Hematopoietic multipotent progenitor cell treated with erythropoietin and hydrocortisone succinate and interleukin-3 and kit ligand, for 17 days (in vitro differentiated cells): ENCODE data around the gene PTK6.
A peak's percentile ranks its signal among the peaks of the same experiment; 100 is the strongest.

Source experiments
- DNase-seq: peaks from one replicate; pipeline ENCODE4 v3.0.0-alpha.2; 2015; ENCODE audit warnings: low spot score

The PTK6 gene

DNA sequence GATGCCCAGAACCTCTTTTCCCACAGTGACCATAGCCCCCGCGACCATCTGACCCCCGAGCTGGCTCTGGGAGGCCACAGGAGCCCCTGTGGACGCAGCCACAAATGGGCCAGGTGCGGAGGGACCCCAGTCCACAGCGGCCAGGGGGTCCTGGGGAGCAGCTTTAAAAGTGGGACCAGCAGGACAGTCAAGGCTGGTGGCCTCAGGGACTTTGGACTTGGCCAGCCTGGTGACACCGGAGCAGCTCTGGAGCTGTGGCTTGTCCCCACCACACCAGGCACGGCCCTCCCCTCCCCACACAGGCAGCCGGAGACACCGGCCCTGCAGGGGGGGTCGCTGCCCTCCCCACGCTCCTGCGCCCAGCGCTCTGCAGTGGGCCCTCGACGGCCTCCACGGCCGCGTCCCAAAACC is 20.3 kb upstream of the PTK6 start:
- DNase-seq, result no peak

DNA sequence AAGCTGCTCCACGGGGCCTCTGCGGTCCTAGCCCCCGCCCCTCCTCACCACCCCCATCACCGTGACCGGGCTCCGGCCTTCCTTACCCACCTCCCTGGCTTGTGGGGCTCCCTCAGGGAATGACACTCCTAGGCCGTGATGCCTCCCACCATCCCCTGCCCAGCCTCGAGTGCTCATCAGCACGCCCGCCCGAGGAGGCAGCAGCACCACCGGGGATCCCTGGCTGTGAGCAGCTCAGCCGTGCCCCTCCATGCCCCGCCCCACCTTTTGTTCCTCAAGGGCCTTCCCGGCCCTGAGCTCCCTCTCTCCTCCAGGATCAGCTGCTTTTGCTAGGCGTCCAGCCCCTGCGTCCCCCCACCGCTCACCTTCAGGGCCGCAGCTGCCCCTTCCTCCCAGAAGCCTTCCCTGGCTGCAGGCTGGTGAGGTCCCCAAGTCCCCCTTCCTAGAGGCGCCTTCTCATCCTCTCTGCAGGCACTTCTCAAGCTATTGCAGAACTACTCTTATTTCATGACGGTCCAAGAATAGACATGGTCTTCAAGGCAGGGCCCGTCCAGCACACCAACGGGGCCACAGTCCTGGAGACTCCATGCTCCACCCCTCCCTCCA is 19.8 kb upstream of the PTK6 start:
- DNase-seq, result no peak

DNA sequence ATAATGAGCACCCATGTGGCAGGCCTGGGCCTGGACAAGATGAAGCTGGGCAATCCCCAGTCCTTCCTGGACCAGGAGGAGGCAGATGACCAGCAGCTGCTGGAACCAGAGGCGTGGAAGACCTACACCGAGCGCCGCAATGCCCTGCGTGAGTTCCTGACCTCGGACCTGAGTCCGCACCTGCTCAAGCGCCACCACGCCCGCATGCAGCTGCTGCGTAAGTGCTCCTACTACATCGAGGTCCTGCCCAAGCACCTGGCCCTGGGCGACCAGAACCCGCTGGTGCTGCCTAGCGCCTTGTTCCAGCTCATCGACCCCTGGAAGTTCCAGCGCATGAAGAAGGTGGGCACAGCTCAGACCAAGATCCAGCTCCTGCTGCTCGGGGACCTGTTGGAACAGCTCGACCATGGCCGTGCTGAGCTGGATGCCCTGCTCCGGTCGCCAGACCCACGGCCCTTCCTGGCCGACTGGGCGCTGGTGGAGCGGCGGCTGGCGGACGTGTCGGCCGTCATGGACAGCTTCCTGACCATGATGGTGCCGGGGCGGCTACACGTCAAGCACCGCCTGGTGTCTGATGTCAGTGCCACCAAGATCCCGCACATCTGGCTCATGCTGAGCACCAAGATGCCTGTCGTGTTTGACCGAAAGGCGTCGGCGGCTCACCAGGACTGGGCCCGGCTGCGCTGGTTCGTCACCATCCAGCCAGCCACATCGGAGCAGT is 18.6 kb upstream of the PTK6 start:
- no peak for DNase-seq

DNA sequence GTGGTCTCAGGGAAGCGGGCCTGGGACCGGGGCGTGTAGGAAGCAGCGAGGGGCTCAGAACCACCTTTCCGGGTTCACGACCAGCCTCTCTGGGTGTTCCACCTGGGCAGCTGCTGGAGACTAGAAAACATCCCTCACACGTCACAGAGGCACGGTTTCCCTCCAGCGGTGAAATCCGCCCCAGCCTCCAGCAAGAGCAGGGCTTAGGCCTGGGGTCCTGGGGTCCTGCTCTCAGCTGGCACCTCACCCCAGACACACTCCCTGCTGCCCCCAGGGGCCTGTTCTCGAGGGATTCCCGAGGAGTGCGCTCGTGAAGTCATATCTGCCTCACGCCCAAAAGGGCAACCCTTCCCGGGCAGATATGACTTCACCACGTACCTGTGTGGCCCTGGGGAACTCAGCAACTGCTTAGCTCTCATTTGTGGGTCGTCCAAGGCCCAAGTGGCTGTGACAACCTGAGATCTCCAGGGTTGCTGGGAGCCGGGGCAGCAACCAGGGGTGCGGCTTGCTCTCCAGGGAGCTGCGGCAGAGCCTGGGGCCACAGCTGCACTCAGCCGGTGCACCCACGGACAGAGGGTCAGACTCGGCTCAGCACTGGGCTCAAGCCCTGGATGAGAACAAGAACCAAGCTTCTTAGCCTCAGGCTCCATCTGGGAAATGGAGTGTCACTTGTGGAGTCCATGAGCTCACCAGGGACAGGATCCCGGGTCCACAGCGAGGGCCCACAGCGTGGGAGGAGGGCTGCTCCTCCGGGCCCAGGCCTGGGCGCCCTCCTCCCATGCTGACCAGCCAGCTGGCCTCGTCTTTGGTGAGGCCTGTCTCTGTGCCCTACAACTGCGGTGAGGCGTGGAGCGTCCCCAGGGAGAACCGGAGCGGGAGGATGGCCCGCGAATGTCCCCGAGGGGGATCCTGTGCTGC is 17.4 kb upstream of the PTK6 start:
- DNase-seq, result no peak

DNA sequence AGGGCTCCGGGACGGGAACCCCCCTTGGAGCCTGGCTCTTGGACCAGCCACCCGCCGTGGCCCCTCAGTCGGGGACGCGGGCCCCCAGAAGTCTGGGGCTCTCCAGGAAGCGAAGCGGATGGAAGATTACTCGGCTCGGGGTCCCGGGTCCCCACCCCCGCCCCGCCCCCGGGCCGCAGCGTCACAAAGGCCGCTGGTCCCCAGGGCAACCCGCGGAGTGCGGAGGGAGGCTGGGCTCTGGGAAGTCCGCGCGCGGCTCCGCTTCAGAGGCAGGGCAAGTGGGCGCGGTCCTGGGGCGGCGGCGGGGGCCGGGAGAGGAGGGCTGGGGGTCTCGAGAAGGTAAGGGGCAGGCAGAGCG is 16.7 kb upstream of the PTK6 start, which contains the start of gene FNDC11:
FNDC11 (plus strand) TSS at position 227 of the 358 bp plus-strand sequence. CDS start 1,505 bp downstream, outside the sequence.
- DNase-seq, result no peak

DNA sequence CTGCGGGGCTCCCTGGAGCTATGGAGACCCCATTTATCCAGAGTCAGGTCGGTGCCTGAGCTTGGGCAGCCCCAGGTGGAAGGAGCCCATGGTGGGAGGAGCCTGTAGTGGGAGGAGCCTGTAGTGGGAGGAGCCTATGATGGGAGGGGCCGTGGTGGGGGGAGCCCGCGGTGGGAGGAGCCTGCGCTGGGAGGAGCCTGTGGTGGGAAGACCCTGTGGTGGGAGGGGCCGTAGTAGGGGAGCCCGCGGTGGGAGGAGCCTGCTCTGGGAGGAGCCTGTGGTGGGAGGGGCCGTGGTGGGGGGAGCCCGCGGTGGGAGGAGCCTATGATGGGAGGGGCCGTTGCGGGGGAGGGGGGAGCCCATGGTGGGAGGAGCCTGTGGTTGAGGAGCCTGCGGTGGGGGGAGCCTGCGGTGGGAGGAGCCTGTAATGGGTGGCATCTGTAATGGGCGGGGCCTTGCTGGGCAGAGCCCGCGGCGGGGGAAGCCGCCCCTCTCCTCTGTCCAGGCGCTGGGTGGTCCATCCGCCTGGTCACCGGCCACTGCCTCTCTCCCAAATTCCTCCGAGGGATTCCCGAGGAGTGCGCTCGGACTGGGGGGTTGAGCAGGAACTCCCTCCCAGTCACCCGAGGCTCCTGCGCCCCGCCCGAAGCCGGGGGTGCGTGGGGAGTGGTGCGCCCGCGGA is 16.2 kb upstream of the PTK6 start:
- DNase-seq, result peak; percentile 75

DNA sequence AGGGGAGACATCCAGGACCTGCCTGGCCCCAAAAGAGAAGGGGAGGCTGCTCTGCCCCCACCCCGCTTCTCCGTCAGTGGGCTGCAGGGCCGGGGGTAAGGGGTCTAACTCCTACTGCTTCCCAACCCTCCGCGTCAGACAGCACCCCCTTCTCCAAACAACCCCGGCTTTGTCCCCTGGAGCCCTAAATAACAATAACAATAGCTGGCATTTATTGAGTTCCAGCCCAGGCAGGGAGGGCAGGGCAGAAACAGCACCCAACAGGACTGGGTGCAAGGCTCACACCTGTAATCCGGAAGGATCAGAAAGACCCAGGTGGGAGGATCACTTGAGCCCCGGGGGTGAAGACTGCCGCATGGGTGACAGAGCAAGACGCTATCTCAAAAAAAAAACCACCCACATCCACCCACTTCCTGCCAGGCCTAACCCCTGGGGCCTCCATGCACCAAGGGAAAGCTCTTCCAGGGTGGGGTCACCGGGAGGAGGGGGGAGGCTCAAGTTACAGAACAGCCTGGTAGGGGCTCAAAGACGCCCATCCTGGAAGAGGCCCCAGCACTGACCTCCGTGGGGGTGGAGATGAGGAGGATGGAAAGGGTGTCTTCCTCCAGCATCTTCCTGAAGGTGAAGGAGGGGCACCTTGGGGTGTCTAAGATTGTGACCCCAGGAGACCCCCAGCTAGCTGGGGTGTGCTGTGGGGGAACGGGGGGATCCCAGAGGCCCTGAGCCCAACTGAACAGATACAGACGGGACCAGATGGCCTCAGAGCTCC is 15.5 kb upstream of the PTK6 start:
- no peak for DNase-seq

DNA sequence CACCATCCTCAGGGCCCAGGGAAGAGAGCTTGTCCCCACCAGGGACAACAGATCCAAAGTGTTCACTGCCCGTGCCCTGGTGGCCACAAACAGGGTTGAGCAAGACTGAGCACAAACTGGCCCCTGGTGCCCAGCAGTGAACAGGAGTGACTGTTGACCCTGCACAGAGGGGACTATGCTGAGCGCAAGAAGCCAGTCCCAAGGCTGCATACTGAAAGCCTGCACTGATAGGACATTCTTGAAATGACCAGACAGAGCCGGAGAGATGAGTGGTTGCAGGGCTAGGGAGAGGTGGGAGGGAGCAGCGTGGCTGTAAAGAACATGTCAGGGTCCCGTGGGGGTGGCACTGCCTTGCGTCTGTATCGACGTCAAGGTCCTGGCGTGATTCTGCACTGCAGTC is 13.9 kb upstream of the PTK6 start:
- DNase-seq, result no peak

DNA sequence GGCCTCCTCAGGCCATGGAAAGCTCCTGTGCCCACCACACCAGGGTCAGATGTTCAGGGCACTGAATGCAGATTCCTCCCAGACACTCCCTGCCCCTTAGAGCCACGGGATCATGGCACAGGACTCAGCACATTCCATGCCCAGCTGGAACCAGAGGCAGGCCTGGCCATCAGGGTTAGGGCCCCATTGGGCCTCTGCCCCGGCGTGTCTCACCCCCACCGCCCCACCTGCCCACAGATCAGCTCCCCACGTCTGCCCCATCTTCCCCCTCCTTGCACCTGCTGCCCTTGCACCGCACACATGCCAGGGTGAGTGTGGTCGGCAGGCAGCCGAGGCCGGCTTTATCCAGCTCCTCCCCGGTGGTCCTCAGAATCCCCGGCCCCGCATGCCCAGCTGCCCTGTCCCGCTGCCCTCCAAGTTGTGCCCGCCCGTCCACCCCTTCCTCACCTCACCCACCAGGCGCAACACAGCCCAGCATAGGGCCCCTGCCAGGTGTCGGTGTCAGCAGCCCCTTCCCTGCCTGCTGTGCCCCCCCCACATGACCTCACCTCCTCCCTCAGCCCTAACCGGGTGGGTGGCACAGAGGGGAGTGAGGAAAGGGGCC is 12.6 kb upstream of the PTK6 start:
- DNase-seq, result no peak

DNA sequence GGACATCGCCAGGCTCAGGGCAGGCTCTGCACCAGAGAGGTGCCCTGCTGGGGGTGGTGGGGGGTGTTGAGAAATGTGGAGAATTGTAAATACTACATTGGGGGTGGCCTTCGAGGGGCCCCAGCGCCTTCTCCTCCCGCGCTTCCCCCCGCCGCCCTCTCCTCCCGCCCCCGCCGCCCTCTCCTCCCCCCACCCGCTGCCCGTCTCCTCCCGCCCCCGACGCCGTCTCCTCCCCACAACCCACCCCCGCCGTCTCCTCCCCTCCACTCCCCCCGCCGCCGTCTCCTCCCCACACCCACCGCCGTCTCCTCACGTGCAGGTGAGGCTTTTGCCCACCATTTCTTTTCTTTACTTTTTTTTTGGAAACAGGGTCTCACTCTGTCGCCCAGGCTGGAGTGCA is 11.8 kb upstream of the PTK6 start:
- DNase-seq, result no peak

DNA sequence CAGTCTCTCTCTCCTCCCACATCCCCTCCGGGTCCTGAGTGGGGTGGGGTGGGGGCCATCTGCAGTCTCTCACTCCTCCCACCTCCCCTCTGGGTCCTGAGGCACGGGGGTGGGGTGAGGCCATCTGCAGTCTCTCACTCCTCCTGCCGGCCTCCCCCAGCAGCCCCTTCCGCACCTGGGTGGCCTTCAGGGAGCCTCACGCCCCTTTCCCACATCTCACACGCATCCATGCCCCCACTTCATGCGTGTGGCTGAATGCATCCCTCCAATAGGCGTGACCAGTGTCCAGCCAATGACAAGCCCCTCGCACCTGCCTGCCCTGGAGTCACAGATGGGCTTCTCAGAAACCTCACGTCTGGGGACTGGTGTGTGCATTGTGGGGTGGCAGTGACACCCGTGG is 11.4 kb upstream of the PTK6 start:
- DNase-seq, result no peak

DNA sequence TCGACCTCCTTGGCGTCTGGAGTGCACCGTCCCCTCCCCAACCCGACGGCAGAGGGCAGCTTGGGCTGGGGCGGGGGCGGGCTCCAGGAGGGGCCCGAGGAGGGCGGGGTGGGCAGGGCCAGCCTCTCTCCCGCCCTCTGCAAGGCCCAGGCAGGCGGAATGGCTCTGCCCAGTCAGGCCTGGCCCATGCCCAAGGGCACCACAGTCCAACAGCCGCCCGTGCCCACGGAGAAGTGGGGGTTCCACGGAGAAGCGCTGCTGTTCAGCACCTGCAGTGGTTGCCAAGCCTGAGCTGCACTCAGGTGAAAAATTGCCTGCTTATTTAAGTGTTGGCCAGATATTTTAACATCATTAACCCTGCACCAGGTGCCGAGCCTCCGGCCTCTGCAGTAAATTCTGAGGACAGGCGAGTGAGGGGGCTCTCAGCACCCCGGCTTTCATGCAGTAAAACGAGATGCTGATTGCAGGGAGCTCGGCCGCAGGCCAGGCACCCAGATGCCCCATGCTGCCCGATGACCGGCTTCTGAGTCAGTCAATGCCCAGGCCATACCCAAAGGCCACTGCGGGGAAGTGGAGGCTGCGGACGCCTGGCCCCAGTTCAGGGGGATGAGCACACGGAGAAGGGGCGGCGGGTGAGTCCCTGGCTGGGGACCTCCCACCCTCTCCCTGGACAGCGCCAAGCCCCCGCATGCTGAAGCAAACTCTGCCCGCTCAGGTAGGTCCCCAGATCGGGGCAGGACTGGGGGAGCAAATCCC is 10.7 kb upstream of the PTK6 start, which contains the start of gene SRMS:
SRMS (minus strand) TSS at position 25 of the 756 bp plus-strand sequence. CDS start 286 bp downstream, outside the sequence.
- no peak for DNase-seq

DNA sequence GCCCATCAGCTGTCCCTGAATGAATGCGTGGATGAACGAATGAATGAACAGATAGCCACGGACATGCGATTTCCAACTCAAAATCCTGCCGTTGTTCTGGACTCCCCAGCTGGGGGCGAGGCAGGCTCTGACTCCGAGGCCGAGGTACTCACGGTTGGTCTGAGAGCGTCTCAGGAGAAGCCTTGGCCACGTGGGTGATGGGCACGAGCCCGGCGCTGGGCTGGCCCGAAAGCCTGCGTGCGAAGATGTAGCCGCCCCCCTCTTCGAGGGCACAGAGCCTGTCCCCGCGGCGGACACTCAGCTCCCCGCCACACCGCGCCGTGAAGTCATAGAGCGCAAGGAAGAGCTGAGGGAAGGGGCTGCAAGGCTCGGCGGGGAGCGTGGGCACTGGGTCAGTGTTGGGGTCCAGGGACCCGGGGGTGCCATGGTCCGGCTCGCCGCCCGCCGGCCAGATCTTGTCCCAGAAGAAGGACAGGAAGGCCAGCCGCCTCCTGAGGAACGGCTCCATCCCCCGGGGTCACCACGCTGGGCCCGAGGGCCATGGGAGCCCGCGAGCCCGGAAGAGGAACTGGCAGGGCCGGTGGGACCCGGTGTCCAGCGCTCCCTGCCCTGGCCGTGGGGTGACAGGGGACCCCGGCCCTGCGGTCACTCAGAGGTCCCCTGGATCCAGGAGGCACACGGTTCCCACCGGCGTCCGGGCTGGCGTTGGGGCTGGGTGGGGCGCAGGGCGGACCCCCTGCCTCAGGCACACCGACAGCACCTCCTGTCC is 10.0 kb upstream of the PTK6 start:
- DNase-seq, result no peak

DNA sequence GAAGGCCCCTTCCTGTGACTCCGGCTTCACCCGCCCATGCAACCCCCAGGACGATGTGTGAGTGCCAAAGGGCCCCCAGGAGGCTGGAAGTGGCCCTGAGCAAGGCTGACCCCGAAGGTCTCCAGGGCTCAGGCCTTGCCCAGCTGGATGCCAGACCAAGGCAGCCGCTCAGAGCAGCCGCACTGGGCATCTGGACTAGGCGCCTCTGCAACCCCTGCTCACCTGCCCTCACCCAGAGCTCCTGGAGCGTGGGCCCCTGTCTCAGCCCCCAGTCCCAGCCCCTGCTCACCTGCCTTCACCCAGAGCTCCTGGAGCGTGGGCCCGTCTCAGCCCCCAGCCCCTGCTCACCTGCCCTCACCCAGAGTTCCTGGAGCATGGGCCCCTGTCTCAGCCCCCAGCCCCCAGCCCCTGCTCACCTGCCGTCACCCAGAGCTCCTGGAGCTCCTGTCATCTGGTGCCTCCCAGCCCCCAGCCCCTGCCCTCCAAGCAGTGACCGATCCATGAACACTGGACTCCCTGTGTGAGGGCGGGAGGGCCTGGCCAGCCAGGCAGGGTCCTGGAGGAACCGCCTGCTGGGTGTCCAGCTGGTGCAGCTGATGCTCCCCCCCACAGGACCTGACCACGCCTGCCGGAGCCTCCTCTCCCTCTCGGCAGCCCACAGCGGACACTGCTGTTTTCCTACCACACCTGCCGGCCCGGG is 9.2 kb upstream of the PTK6 start:
- no peak for DNase-seq

DNA sequence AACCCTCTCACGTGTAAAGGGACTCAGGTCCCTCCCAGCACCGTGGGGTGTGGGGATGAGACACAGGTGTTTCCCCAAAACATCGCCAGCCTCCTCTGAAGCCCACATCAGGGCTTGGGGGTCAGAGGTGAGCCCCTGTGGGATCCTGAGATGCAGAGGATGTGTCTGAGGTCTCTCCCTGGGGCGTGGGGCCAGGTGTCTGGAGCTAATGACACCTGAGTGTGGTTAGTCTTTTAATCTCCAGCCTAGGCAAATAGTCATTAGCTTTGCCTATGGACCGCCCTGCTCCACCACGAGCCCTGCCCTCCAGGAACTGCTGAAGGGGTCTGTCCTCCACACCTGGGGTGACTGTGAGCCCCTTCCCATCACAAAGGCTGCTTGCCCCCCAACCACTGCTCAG is 8.6 kb upstream of the PTK6 start:
- DNase-seq, result no peak

DNA sequence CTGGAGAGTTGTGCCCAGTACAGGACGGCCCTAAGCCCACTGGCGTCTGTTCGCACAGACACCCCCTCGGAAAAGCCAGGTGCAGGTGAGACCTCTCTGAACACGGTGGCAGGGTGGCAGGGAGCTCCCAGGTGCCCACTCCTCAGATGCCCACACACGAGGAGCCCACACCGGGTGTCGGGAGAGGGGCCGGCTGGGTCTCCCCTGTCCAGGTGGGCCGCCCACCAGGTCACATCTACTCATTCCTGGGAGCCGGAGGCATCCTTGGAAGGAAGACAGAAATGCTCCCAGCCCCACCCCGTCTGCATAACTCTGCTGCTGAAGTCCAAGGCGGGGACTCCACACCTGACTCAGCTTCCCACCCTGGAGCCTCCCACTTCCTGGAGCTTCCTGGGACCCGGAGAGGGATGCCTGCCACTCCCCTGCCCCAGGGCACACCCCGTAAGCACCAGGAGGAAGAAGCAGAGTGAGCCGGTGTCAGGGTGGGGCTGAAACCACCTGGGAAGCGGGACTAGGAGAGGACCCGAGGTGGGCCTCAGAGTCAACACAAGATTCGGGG is 7.9 kb upstream of the PTK6 start:
- no peak for DNase-seq

DNA sequence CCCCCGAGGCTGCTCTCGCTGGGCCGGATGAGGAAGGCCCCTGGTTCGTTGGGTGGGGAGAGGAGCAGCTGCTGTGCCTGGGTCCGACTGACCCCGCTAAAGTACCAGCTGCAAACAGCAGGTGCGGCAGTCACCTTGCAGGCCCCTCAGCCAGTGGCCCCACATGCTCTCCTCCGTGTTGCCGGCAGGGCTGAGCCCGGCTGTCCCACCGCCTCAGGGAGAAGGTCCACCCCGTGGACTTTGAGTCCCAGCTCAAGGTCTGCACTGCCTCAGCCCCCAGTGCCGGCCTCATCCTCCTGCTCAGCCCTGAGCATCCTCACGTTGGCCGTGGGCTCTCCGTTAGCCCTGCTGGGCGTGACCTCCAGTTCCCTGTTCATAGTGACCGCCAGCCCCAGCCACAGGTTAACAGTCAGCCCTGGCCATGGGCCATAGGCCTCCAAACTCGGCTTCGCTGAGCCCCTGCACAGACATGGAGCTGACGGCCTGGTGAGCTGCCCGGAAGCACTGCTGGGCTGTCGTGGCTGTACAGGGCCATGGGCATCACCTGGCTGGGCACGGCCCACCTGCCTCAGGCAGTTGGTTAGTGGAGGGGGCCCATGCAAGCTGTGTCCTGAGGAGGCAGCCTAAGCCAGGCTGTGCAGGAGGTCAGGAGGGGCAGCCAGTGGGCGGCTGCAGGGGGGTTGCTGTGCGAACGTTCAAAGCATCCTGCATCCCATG is 7.2 kb upstream of the PTK6 start:
- DNase-seq, result no peak

DNA sequence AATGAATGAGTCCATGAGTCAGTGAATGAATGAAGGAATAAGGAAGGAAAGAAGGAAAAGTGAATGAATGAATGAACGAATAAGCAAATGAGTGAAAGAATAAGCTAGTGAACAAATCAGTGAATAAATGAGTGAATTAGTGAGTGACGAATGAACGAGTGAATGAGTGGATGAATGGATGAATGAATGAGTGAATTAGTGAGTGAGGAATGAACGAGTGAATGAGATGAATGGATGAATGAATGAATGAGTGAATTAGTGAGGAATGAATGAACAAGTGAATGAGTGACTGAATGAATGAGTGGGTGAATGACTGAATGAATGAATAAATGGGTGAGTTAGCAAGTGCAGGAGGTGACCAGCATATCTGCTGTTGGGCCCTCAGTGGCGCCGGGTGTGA is 6.6 kb upstream of the PTK6 start:
- DNase-seq, result no peak
